GM21390 (cell line): ENCODE results near the gene DNAAF8.
"Not testable (repeated sequence)": the region's sequence is repeated elsewhere in the genome, so short reads cannot be mapped to it uniquely, and the experiment has no call there.

Source experiments
- ATAC-seq: cut with Tn5 transposase; IDR thresholded peaks from one replicate; pipeline ENCODE4 v1.9.1; 2021; ENCODE audit not compliant: unreplicated experiment

DNAAF8 gene

GRCh38 chr16:4714996-4715395, 19.3 kb upstream of the DNAAF8 start:
- ATAC-seq: no peak

DNA sequence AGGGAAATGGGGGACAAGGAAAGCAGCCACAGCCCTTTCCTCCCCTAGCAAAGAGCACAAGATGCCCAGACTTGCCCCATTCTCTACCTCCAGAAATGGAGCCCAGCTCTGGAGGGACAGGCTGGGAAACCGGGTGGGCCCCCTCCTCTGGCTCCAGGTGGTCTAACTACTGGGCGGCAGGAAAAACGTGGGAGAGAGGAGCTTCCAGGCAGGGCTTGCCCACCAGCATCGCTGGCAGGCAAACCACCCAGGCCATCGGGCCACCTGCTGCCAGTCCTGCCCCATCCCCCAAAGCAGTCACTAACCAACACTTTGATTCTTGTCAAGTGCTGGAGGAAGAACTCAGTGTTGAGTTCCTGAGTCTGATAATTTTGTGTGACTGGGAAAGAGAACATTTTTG, 15.9 kb upstream of the DNAAF8 start:
- ATAC-seq: no peak

GRCh38 chr16:4723071-4723767, 11.1 kb upstream of the DNAAF8 start:
- no peak for ATAC-seq

DNA sequence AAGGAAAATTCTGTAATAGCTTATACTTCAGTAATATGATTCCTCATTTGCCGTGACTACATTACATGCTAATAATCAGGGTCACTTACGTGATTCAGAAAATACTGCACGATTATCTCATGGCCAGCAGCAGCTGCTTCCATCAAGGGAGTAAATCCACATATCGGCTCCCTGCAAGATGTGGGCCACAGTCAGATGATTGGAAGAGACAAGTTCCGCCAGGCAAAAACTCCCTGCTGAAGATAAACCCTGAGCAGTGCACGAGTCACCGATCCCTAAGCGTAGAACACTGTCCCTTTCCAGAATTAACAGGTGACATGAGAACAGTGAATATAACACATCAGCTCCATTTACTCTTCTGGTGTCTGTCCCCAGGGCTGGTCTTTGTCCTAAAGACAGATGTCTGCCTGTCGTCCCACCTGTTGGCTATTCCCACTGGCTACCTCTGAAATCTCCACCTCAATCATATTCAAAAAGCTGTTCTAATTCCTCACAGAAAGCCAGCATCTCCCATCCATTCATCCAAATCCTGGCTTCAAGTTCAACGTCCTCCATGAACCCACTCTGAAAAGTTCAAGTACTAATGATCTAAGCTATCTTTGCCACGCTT, 9.6 kb upstream of the DNAAF8 start:
- ATAC-seq: no peak

GRCh38 chr16:4726616-4727015, 7.7 kb upstream of the DNAAF8 start:
- ATAC-seq: no peak

DNA sequence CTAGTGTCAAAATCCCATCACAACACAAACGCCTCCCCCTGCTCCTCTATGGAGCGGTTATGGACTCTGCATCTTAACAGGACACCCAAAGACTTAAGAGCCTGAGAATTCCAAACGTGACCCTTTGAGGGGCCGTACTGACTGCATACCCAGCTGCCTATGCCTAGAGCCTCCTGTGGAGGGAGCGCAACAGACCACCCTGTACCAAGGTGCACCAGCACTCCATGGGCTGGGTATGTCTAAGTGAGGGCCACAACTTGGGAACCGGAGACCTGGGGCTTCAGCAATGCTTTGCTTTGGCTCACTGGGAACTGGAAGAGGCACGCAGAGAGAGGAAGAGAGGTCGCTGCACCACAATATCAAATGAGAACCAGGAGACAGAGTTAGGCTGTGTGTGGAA, 5.7 kb upstream of the DNAAF8 start:
- no peak for ATAC-seq

GRCh38 chr16:4729876-4730275, 4.5 kb upstream of the DNAAF8 start:
- ATAC-seq: no peak

- no peak for ATAC-seq
Measured at GRCh38 chr16:4733211-4733742, 1.1 kb upstream of the DNAAF8 start.

DNA sequence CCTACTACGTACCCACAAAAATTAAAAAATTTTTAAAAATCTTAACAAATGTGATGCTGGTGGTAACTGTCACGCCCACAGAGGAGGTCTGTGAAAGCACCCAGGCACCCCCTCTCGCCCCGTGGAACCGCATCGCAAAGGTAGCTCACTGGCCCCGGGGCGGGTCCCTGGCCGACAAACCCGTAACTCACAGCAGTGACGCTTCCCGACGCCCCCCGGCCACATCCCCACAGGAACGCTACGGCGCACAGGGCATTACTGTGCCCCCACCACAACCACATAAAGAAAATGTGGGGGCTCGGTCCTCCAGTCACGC, 632 bp upstream of the DNAAF8 start:
- ATAC-seq: peak; percentile 21

GRCh38 chr16:4734730-4735535, 596 bp downstream of the DNAAF8 start:
- ATAC-seq: peak; percentile 59

GRCh38 chr16:4736546-4736945, 2.2 kb downstream of the DNAAF8 start:
- ATAC-seq: no peak

DNA sequence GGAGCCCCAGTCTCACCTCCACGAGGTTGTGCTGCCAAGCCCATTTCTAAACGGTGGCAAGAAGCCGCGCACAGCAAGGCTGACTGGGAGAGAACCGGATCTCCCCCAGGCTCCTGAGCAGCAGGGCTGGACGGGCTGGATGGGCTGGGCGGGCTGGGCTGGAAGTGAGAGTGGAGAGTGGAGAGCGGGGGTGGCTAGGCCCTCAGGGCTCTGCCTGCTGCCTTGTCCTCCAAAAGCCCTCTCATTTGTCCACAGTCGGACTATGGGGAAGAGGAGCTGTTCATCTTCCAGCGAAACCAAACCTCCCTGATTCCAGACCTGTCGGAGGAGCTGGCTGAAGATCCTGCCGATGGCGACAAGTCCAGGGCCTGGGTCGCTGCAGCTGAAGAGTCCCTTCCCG, 3.2 kb downstream of the DNAAF8 start:
- ATAC-seq: no peak

DNA sequence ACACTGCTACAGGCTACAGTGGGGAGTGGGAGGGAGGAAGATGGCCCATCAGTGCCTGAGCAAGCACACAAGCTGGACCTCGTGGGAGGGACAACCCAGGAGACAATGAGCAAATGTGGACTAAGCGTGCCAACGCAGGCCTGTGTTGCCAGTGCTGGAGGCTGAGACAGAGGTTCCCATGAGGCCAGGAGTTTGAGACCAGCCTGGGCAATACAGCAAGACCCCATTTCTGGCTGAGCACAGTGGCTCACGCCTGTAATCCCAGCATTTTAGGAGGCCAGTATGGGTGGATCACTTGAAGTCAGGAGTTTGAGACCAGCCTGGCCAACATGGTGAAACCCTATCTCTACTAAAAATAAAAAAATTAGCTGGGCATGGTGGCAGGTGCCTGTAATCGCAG, 4.0 kb downstream of the DNAAF8 start:
- not testable (repeated sequence) for ATAC-seq

DNA sequence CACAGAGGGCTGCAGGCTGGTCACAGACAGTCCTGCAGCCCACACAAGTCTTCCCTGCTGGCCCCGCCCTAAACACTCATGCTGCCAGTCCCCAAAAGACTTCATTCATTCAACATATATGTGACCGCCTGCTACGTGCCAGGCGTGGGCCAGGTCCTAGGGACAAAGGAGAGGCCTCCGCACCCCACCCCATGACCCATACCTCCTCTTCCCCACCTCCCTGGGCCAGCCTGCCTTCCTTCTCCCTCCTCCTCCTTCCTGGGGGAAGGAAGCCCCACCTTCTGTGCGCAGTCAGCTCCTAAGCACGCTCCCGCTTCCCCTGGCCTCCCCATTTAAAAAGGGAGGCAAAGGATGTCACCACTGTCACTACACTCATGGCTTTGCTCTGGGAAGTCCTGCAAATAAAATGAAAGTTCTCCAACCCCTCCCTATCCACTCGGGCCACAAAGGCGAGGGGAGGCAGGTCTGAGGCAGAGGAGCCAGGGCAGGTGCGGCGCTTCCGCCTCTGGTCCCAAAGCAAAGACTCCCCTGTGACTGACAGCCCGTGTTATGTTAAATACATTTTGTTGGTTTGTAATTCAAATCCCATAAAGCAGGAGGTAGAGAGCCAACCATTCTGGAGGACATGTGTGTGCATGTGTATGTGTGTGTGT, 9.0 kb downstream of the DNAAF8 start:
- no peak for ATAC-seq

GRCh38 chr16:4744555-4745273, 10.4 kb downstream of the DNAAF8 start:
- ATAC-seq: no peak

GRCh38 chr16:4745274-4745569, 10.9 kb downstream of the DNAAF8 start:
- no peak for ATAC-seq

- no peak for ATAC-seq
Measured at GRCh38 chr16:4746215-4746614, 11.9 kb downstream of the DNAAF8 start.

- no peak for ATAC-seq
Measured at GRCh38 chr16:4746991-4747574, 12.7 kb downstream of the DNAAF8 start.

DNA sequence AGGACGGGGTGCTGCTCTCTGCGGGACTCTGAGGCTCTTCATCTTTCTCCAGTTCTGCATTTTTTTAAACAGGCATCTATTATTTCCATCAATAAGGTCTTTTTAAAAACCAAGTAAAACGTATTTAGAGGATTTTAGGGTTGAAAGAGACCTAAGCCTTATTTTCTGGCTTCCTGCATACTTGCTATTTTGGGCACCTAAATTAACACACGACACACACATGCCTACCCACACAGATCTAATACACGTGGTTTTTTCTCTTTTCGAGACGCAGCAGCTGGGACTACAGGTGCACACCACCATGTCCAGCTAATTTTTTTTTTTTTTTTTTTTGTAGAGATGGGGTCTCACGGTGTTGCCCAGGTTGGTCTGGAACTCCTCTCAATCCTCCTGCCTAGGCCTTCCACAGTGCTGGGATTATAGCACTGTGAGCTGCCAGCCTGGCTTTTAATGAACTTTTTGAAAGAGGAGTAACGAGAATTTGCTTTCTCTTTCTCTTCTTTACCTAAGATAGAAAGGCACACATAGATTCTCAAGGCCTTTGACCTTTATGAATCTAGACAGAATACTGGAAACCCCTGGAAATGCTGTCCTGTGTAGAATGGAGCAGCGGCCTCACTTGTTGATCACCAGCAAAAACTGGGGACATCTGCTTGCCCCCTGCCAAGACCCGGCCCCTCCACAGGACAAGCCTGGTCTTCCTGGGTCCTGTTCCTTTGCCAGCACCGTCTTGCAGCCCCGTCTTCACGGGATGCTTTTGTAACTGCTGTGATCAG, 13.8 kb downstream of the DNAAF8 start:
- ATAC-seq: no peak
